Suppressor macrophage (primary cell): ENCODE data around the gene KLHDC8B.

ENCODE experiments used
- DNase-seq, 4 experiments: peaks; one replicate each; pipeline ENCODE4 v3.0.0-alpha.2; 2020 to 2022
- total RNA-seq, 17 experiments: gene quantifications; one replicate each; lab custom pipeline; 2026; ENCODE audit warnings: mixed read lengths in 6 of 17, inconsistent platforms in 3 of 17; lab: John Stamatoyannopoulos, UW

The KLHDC8B gene
- total RNA-seq = 0.42 to 20.4 (median 8.6) reads per million in 17 experiments

GRCh38 chr3:49171119-49171774 lies at the start of gene KLHDC8B:
TSS of gene KLHDC8B (plus strand) at chr3:49171598. CDS start at chr3:49172770, 1,172 bp downstream.
- DNase-seq = peak; percentile 84 to 95 (median 90)

DNA sequence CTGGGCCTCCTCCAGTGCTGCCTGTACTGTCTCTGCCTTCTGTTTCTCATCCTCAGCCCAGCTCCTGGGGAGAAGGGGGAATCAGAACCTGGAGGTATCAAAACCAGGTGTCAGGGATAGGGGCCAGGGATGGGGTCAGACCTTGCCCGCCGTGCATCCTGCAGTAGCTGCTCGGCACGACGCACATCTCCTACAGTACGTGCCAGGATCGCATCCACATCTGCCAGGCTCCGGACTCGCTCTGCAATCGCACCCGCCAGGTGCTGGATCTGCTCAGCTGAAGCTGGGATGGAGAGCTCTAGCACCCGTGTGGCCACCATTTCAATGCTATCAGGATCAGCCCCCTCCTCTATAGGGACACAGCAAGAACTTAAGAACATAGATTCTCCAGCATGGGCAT lies 49.4 kb upstream of the KLHDC8B start:
- no peak for DNase-seq

DNA sequence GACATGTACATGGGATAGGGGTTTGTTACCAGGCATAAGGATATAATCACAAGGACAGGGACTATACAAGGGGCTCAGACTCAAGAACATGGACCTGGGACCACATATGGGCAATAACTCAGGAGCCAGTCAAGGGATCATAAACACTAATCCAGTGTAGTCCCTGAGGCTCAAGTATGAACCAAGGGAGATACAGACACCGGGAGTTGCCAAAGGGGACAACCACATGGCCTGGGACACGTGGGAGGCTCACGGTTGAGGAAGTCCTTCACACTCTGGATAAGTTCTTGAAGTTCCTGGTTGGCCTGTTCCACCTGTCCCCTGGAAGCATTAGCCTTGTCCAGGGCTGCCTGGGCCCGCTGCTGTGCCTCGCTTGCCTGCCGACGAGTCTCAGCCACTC lies 48.9 kb upstream of the KLHDC8B start:
- DNase-seq = peak; percentile 24 to 65 (median 48)

GRCh38 chr3:49122886-49123545 lies 48.4 kb upstream of the KLHDC8B start:
- no peak for DNase-seq

DNA sequence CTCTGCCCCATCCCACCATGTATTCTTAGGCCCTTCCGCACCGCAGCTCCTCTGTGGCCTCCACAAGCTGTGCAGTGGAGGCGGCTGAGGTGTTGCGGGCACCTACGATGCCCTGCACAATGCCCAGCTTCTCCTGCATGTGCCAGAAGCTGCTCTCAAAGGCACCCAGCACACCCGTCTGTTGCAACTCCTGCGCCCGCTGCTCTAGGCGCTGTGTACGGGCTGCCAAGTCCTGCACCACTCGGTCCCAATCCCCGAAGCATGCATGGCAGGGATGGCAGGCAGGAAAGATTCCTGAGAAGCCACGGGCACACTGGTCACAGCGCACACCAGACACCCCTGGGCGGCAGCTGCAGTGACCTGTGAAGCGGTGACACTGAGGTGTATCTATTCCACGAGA lies 47.7 kb upstream of the KLHDC8B start:
- DNase-seq = no peak

- DNase-seq = no peak
Measured at GRCh38 chr3:49124203-49124602, 47.2 kb upstream of the KLHDC8B start.

- no peak for DNase-seq
Measured at GRCh38 chr3:49124991-49125670, 46.3 kb upstream of the KLHDC8B start.

GRCh38 chr3:49131040-49131439 lies 40.4 kb upstream of the KLHDC8B start:
- DNase-seq = no peak

- no peak for DNase-seq
Measured at GRCh38 chr3:49131576-49131975, 39.8 kb upstream of the KLHDC8B start.

GRCh38 chr3:49132073-49132436 lies 39.3 kb upstream of the KLHDC8B start:
- DNase-seq = no peak

GRCh38 chr3:49132437-49133225 lies 38.8 kb upstream of the KLHDC8B start, which contains the start of gene LAMB2:
TSS of gene LAMB2 (minus strand) at chr3:49133050. CDS start at chr3:49132867, 183 bp downstream.
- peak; percentile 46 to 64 (median 52) for DNase-seq

GRCh38 chr3:49133226-49133951 lies 38.0 kb upstream of the KLHDC8B start:
- DNase-seq = peak; percentile 69 to 80 (median 78)

DNA sequence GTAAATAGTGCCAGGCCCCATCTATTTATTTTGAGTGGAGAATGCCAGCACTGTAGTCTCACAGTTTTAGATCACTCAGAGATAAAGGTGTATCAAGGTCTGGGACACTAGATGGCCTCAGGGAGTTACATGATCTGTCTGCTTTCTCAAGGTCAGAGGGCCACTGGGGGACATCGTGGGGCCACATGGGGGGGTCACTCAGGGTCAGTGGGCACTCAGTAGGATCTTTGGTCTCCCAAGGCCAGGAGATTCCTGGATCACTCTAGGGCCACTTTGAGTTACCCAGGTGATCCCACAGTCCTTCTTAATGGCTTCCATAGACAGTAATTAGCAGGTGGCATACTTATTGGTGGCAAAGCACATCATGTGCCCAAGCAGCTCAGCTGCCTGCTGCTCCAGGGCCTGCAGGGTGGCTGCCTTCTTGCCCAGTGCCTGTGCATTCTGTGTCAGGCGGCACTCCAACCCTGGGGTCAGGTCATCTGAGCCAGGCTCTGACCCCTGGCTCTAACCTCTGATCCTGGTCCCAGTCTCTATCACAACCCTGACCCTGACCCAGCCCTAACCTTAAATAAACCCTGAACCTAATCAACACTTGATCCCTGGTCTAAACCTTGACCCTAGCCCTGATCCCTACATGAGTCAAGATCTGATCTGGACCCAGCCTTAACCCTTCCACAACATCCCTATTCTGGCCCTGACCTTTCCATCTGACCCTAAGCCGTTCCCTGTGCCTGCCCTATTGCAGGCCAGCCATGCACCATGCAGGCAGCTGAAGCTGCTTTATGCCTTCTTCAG lies 36.7 kb upstream of the KLHDC8B start:
- no peak for DNase-seq

DNA sequence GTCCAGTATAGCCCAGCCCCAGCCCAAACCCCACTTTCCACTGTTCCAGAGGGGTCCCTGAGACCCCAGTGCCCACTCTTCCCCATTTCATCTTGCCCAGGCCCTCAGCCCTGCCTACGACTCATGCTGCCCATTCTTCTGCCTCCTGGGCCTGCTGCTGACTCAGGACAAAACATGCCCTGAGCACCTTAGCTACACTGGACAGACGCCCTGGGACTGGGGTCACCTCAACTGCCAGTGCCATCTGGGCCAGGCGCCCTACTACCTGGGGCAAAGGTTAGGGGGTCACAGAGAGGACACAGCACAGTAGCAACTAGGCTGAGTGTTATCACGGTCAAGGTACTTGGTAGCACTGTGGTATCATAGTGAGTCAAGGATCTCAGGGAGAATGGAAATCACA lies 35.9 kb upstream of the KLHDC8B start:
- no peak for DNase-seq

DNA sequence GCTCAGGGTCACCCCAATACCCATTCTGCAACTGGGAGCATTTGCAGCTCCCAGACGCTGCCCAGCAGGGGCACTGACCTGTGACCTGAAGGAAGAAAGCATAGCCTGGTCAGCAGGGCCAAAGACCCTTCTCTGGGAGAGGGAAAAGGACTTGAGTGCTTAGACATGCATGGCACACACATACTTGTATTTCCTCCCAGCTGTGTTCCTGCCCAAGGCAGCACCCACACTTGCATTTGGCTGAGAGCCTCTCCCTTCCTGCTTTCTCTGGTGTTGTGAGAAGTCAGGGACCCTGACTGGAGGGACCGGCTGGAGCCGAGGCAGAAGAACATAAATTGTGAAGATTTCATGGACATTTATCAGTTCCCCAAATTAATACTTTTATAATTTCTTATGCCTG lies 31.3 kb upstream of the KLHDC8B start:
- DNase-seq = no peak

DNA sequence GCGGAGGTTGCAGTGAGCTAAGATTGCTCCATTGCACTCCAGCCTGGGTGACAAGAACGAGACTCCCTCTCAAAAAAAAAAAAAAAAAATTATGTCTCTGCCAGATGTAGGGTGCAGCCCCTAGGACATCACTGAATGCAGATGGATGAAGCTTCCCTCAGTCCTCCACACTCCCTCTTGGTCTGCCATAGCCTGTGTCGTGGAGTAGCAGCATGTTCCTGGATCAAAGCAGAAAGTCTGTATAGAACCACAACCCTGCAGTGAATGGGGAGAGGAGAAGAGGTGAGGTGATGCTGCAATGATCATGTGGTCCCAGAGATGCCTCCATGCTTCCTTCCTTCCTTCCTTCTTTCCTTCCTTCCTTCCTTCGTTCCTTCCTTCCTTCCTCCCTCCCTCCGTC lies 23.2 kb upstream of the KLHDC8B start:
- no peak for DNase-seq

GRCh38 chr3:49151610-49152009 lies 19.8 kb upstream of the KLHDC8B start:
- no peak for DNase-seq

- no peak for DNase-seq
Measured at GRCh38 chr3:49153349-49153912, 18.0 kb upstream of the KLHDC8B start.

- DNase-seq = no peak
Measured at GRCh38 chr3:49157289-49157688, 14.1 kb upstream of the KLHDC8B start.

DNA sequence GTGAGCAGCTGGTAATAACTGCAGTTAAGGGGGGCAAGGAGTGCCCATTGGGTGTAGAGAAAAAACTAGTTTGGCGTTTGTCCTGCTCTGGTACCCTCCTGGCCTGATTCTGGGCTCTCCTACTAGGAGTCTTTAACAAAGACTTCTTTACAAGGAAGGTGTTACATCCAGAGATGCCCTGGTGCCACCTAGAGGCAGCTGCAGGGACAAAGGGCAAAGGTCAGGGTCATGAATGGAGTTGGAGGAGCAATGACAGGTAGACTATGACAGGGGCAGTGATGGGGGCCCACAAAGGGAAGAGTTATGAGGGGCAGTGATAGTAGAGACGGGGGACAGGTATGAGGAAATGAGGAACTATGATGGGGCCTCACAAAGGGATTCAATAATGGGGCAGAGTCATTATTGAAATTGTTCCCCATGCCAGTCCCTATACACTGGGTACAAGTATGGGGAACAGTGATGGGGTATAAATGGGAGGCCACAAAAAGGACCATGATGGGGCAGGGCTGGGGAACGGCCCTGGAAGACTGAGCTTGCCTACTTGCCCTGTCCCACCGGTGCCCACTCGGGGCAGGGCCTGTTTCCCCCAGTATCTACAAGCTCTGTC lies 13.2 kb upstream of the KLHDC8B start:
- peak; percentile 41 to 68 (median 54) for DNase-seq
